GM12874 (cell line): Measurements from ENCODE around the gene LRRC7.

Source experiments
- TF ChIP-seq, protein P1 (sequence below): IDR thresholded peaks from 2 replicates; pipeline ENCODE4 v1.5.1; 2011; ENCODE audit warnings: low read depth, mild to moderate bottlenecking, control low read depth, low read length, moderate library complexity; ENCODE audit not compliant: insufficient read depth

Gene LRRC7

GRCh38 chr1:70077066-70077465, 509.3 kb downstream of the LRRC7 start:
- TF ChIP-seq, protein P1, sequence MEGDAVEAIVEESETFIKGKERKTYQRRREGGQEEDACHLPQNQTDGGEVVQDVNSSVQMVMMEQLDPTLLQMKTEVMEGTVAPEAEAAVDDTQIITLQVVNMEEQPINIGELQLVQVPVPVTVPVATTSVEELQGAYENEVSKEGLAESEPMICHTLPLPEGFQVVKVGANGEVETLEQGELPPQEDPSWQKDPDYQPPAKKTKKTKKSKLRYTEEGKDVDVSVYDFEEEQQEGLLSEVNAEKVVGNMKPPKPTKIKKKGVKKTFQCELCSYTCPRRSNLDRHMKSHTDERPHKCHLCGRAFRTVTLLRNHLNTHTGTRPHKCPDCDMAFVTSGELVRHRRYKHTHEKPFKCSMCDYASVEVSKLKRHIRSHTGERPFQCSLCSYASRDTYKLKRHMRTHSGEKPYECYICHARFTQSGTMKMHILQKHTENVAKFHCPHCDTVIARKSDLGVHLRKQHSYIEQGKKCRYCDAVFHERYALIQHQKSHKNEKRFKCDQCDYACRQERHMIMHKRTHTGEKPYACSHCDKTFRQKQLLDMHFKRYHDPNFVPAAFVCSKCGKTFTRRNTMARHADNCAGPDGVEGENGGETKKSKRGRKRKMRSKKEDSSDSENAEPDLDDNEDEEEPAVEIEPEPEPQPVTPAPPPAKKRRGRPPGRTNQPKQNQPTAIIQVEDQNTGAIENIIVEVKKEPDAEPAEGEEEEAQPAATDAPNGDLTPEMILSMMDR: no peak

DNA sequence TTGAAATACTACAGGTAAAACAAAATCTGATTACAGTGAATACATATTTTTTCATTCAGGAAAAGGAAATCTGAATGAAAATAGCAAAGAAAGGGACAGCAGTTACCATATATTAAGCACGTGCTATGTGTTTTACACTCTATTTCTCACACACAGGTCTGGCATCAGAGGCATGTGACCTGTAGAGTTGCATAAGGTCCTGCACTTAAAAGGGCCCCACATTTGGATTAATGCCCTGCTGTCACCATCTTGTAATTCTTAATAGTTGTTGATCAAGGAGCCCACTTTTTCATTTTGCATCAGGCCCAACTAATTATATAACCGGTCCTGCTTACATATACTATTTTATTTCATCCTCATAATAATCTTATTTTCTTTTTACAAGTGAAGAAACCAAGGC, 511.8 kb downstream of the LRRC7 start:
- TF ChIP-seq, protein P1: no peak

DNA sequence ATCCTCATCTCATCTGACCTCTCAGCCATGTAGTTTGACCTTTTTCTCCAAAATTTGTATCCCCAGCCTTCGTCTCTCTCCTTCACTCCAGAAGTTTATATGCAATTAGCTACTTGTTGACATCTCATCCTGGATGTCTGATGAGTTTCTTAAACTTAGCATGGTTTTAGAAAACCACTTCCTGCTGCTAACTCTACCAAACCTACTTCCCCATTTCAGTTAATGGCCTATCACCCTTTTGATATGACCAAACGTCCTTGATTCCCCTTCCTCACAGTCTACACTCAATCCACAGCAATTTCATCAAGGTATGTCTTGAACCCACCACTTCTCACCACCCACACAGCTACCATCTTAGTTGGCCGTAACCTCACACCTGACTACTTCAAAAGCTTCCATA, 515.8 kb downstream of the LRRC7 start:
- TF ChIP-seq, protein P1: no peak

DNA sequence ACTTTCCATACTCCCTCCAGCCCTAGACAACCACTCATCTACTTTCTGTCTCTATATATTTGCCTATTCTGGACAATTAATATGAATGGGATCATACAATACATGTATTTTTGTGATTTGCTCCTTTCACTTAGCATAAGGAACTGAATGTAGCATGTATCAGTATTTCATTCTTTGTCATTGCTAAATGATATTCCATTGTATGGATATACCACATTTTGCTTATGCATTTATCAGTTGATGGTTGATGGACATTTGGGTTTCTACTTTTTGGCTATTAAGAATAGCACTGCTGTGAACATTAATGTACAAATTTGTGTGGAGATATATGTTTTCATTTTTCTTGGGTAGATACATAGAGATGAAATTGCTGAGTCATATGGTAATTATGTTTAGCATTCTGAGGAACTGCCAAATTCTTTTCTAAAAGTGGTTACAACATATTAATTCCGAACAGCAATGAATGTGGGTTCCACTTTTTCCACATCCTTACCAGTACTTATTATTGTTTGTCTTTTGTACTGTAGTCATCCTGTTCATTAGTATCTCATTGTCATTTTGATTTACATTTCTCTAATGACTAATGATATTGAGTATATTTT, 516.7 kb downstream of the LRRC7 start:
- TF ChIP-seq, protein P1: no peak

DNA sequence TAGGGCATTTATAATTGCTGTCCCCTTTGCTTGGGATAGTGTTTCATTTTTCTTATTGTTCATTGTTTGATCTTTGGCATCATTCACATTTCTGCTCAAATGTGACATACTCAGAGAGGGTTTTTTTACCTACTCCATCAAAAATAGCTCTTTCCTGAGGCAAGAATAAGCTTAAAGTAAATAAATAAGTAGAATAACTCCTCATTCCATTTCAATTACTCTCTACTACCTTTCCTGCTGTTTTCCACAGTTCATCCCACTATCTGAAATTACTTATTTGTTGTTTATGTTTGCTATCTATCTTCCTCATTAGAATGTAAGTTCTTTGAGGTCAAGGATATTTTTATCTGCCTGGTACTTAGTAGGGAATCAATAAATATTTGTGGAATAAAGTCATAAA, 517.8 kb downstream of the LRRC7 start:
- TF ChIP-seq, protein P1: no peak

DNA sequence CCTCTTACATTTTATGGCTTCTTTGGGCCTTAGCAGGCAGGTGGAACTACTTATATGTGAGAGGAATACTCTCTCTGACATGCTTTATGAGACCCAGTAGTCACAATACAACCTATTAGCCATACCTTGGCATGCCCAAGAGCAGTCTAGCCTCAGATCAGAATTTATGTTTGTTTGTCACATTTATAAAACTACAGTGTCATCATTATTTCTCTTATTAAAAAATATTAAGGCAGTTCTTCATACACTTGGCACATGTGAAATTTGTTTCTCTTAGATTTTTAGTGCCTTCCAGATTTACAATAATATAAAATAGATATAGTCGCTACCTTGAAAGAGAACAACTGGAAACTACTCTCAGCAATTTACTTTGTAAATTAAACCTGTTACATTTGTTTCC, 519.2 kb downstream of the LRRC7 start:
- TF ChIP-seq, protein P1: no peak

DNA sequence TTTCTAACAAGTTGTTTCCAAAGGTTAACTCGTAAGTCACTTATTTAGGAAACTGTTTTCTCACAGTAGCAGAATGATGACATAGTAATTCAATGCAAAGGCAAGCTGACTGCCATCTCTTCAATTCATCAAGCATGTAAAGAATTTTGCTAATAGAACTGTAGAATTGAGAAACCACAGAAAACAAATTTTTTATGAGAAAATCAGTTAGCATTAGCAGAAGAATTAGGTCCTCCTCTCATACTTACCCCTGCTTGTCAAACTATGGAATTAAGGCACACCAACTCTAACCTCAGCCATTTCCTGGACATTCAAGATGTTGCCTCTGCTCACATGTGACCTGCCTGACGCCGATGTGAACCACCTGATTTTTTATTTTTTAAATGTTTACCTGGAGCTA, 522.4 kb downstream of the LRRC7 start:
- TF ChIP-seq, protein P1: no peak
